ENCODE measurements around the gene ABHD1. TPM values are rescaled to one million over a fixed set of nuclear protein-coding genes. Genes with fewer than 3 reads are reported as not detected.
"Not testable (repeated sequence)": the region's sequence is repeated elsewhere in the genome, so short reads cannot be mapped to it uniquely, and the experiment has no call there.

Gene ABHD1
- total RNA-seq: 1 to 10 TPM in 3 of 5 donors, under 1 TPM in 2; 0.66 to 1.4 (median 1.2) TPM
- 0.90 TPM for total RNA-seq (2013)
- 0.04 to 2.5 (median 0.83) reads per million in 29 experiments for total RNA-seq

GRCh38 chr2:27123302-27124150 is at the start of gene ABHD1:
TSS of gene ABHD1 (plus strand) at chr2:27123815. CDS start at chr2:27123949, 134 bp downstream.
- Histone ChIP-seq H3K27ac (ENCODE audit: low read length) (peak within 1 kb of the TSS; percentile 65), H3K9me3 (no peaks in the 10 kb centered on the region), H3K27me3 (replicated peaks in 1 of 2; ENCODE audit: control insufficient read depth in 2 of 2, extremely low read depth in 1 of 2, insufficient read depth in 2 of 2, low read length in 1 of 2) (peaks cover 3 to 16% of the 10 kb centered on the region in 2 experiments), H3K36me3 (ENCODE audit: control insufficient read depth in 2 of 2, extremely low read depth in 1 of 2, insufficient read depth in 1 of 2, low read length in 1 of 2) (no peaks in the 10 kb centered on the region), H3K4me1 (ENCODE audit: control insufficient read depth in 1 of 2, extremely low read depth in 1 of 2, insufficient read depth in 2 of 2, low read length in 2 of 2) (peaks cover 2 to 20% of the 10 kb centered on the region in 2 experiments), H3K4me3 (ENCODE audit: control insufficient read depth in 1 of 2, extremely low read depth in 1 of 2, low read length in 1 of 2) (peak within 1 kb of the TSS; percentile 70 to 72)
- peaks cover 10 to 23% (median 18%) of the 10 kb centered on the region in 3 donors for H3K4me1 Mint-ChIP-seq
- ATAC-seq (replicated peaks in 1 of 4) (peak; percentile 81 to 88 (median 84)), DNase-seq (peak in 34 of 35 experiments; percentile 10 to 75 (median 44))
- 8% methylated on average over 47 of the region's 47 CpGs for WGBS (ENCODE audit: insufficient coverage)
- peak within 1 kb of the TSS; percentile 86 to 89 for H3K27ac Mint-ChIP-seq
- H3K4me3 Mint-ChIP-seq: peak within 1 kb of the TSS; percentile 86 to 95 (median 88)
- H3K9me3 Mint-ChIP-seq: no peaks in the 10 kb centered on the region
- CTCF ChIA-PET: interaction anchor here (0.5 to 1.6 kb wide), 10 partner anchors 10 to 1071 kb away, joined by 3 to 11 read pairs (median 4); partner anchors contain the start of genes AGBL5 (in 1 of the 2) and PREB (in 1 of the 2)
- H3K36me3 Mint-ChIP-seq: peaks cover 2% of the 10 kb centered on the region
- H3K27me3 Mint-ChIP-seq: peaks cover 13 to 17% of the 10 kb centered on the region in 2 donors
- POLR2A ChIA-PET: interaction anchor here (0.6 to 1.2 kb wide), 4 partner anchors 10 to 820 kb away, joined by 3 to 6 read pairs (median 6); partner anchors contain the start of gene AGBL5 (in 1 of the 2)

- Mint-ChIP-seq H3K36me3 (peaks cover under 1% of the 10 kb centered on the region), H3K9me3 (no peaks in the 10 kb centered on the region), H3K27me3 (no peaks in the 10 kb centered on the region), H3K4me1 (peaks cover 47 to 61% (median 48%) of the 10 kb centered on the region in 3 donors), H3K4me3 (peak overlapping the region in 1 of 3 donors; percentile 55), H3K27ac (peak overlapping the region; percentile 84 to 89)
- POLR2A ChIA-PET: interaction anchor here (0.7 to 1.2 kb wide), 2 partner anchors 24 to 1964 kb away, joined by 3 to 4 read pairs; no protein-coding TSS in a partner anchor
- CTCF ChIA-PET: no interaction called here
- no peak overlapping the region for H3K4me3 ChIP-seq (ENCODE audit: control insufficient read depth in 1 of 2, extremely low read depth in 1 of 2, low read length in 1 of 2)
- DNase-seq (peak in 30 of 35 experiments; percentile 29 to 78 (median 54)), ATAC-seq (replicated peaks in 1 of 4) (no peak)
- peaks cover 0 to 7% of the 10 kb centered on the region in 2 donors for H3K36me3 ChIP-seq (ENCODE audit: control insufficient read depth in 2 of 2, extremely low read depth in 1 of 2, insufficient read depth in 1 of 2, low read length in 1 of 2)
- peak overlapping the region; percentile 26 for H3K27ac ChIP-seq (ENCODE audit: low read length)
- H3K4me1 ChIP-seq (ENCODE audit: control insufficient read depth in 1 of 2, extremely low read depth in 1 of 2, insufficient read depth in 2 of 2, low read length in 2 of 2): peaks cover 19 to 46% of the 10 kb centered on the region in 2 experiments
- 30% methylated on average over 3 of the region's 4 CpGs for WGBS (ENCODE audit: insufficient coverage)
- H3K9me3 ChIP-seq: no peaks in the 10 kb centered on the region
- no peaks in the 10 kb centered on the region for H3K27me3 ChIP-seq (replicated peaks in 1 of 2; ENCODE audit: control insufficient read depth in 2 of 2, extremely low read depth in 1 of 2, insufficient read depth in 2 of 2, low read length in 1 of 2)
These were observed 48.7 kb upstream of the ABHD1 start for GRCh38 chr2:27074738-27075565.

- H3K27me3 Mint-ChIP-seq; H3K36me3 Mint-ChIP-seq; H3K9me3 Mint-ChIP-seq; CTCF ChIA-PET; H3K27me3 ChIP-seq (replicated peaks in 1 of 2; ENCODE audit: control insufficient read depth in 2 of 2, extremely low read depth in 1 of 2, insufficient read depth in 2 of 2, low read length in 1 of 2); H3K9me3 ChIP-seq; ATAC-seq (replicated peaks in 1 of 4); DNase-seq; H3K4me3 ChIP-seq (ENCODE audit: control insufficient read depth in 1 of 2, extremely low read depth in 1 of 2, low read length in 1 of 2); H3K36me3 ChIP-seq (ENCODE audit: control insufficient read depth in 2 of 2, extremely low read depth in 1 of 2, insufficient read depth in 1 of 2, low read length in 1 of 2): not testable (repeated sequence)
- H3K4me1 Mint-ChIP-seq: peaks cover 47 to 60% (median 48%) of the 10 kb centered on the region in 3 donors
- POLR2A ChIA-PET: interaction anchor here in 1 of 2 donors (0.7 kb wide), 1 partner anchor 1964 kb away, joined by 3 read pairs; no protein-coding TSS in a partner anchor
- WGBS (ENCODE audit: insufficient coverage): 14% methylated on average over 2 of the region's 6 CpGs
- H3K27ac ChIP-seq (ENCODE audit: low read length): peak overlapping the region; percentile 26
- peak overlapping the region; percentile 84 to 89 for H3K27ac Mint-ChIP-seq
- H3K4me1 ChIP-seq (ENCODE audit: control insufficient read depth in 1 of 2, extremely low read depth in 1 of 2, insufficient read depth in 2 of 2, low read length in 2 of 2): peaks cover 16 to 44% of the 10 kb centered on the region in 2 experiments
- H3K4me3 Mint-ChIP-seq: peak overlapping the region in 1 of 3 donors; percentile 55
These were observed 48.1 kb upstream of the ABHD1 start for GRCh38 chr2:27075566-27075871.

GRCh38 chr2:27076323-27076722 is 47.3 kb upstream of the ABHD1 start:
- H3K9me3 ChIP-seq: no peaks in the 10 kb centered on the region
- no peaks in the 10 kb centered on the region for H3K27me3 Mint-ChIP-seq
- POLR2A ChIA-PET: no interaction called here
- no peak overlapping the region for H3K4me3 ChIP-seq (ENCODE audit: control insufficient read depth in 1 of 2, extremely low read depth in 1 of 2, low read length in 1 of 2)
- no peaks in the 10 kb centered on the region for H3K36me3 Mint-ChIP-seq
- H3K36me3 ChIP-seq (ENCODE audit: control insufficient read depth in 2 of 2, extremely low read depth in 1 of 2, insufficient read depth in 1 of 2, low read length in 1 of 2): no peaks in the 10 kb centered on the region
- no peaks in the 10 kb centered on the region for H3K27me3 ChIP-seq (replicated peaks in 1 of 2; ENCODE audit: control insufficient read depth in 2 of 2, extremely low read depth in 1 of 2, insufficient read depth in 2 of 2, low read length in 1 of 2)
- peak overlapping the region in 1 of 2 donors; percentile 57 for H3K27ac Mint-ChIP-seq
- H3K9me3 Mint-ChIP-seq: no peaks in the 10 kb centered on the region
- peaks cover 47 to 60% (median 50%) of the 10 kb centered on the region in 3 donors for H3K4me1 Mint-ChIP-seq
- H3K4me1 ChIP-seq (ENCODE audit: control insufficient read depth in 1 of 2, extremely low read depth in 1 of 2, insufficient read depth in 2 of 2, low read length in 2 of 2): peaks cover 14 to 44% of the 10 kb centered on the region in 2 experiments
- no peak overlapping the region for H3K27ac ChIP-seq (ENCODE audit: low read length)
- DNase-seq (no peak), ATAC-seq (replicated peaks in 1 of 4) (no peak)
- CTCF ChIA-PET: interaction anchor here in 1 of 2 donors (1.2 kb wide), 1 partner anchor 26 kb away, joined by 3 read pairs; no protein-coding TSS in a partner anchor
- H3K4me3 Mint-ChIP-seq: peak overlapping the region in 1 of 3 donors; percentile 44
- WGBS (ENCODE audit: insufficient coverage): 95% methylated on average over 4 of the region's 4 CpGs

GRCh38 chr2:27077231-27077630 is 46.4 kb upstream of the ABHD1 start:
- no peak overlapping the region for H3K4me3 ChIP-seq (ENCODE audit: control insufficient read depth in 1 of 2, extremely low read depth in 1 of 2, low read length in 1 of 2)
- Mint-ChIP-seq H3K4me1 (peaks cover 49 to 62% (median 53%) of the 10 kb centered on the region in 3 donors), H3K36me3 (no peaks in the 10 kb centered on the region), H3K4me3 (no peak overlapping the region), H3K27me3 (no peaks in the 10 kb centered on the region), H3K9me3 (no peaks in the 10 kb centered on the region), H3K27ac (peak overlapping the region in 1 of 2 donors; percentile 71)
- H3K36me3 ChIP-seq (ENCODE audit: control insufficient read depth in 2 of 2, extremely low read depth in 1 of 2, insufficient read depth in 1 of 2, low read length in 1 of 2): no peaks in the 10 kb centered on the region
- peaks cover 21 to 49% of the 10 kb centered on the region in 2 experiments for H3K4me1 ChIP-seq (ENCODE audit: control insufficient read depth in 1 of 2, extremely low read depth in 1 of 2, insufficient read depth in 2 of 2, low read length in 2 of 2)
- 84% methylated on average over 7 of the region's 7 CpGs for WGBS (ENCODE audit: insufficient coverage)
- ATAC-seq (replicated peaks in 1 of 4) (no peak), DNase-seq (no peak)
- no peaks in the 10 kb centered on the region for H3K27me3 ChIP-seq (replicated peaks in 1 of 2; ENCODE audit: control insufficient read depth in 2 of 2, extremely low read depth in 1 of 2, insufficient read depth in 2 of 2, low read length in 1 of 2)
- POLR2A ChIA-PET: no interaction called here
- H3K9me3 ChIP-seq: no peaks in the 10 kb centered on the region
- H3K27ac ChIP-seq (ENCODE audit: low read length): no peak overlapping the region
- CTCF ChIA-PET: interaction anchor here in 1 of 2 donors (1.2 kb wide), 1 partner anchor 27 kb away, joined by 3 read pairs; no protein-coding TSS in a partner anchor

Data from T-cell (primary cell).